GM21515 (cell line): ENCODE data around the gene SENP1.

Experiments
- ATAC-seq: cut with Tn5 transposase; IDR thresholded peaks from one replicate; pipeline ENCODE4 v1.9.1; 2021; ENCODE audit not compliant: unreplicated experiment

The SENP1 gene

DNA sequence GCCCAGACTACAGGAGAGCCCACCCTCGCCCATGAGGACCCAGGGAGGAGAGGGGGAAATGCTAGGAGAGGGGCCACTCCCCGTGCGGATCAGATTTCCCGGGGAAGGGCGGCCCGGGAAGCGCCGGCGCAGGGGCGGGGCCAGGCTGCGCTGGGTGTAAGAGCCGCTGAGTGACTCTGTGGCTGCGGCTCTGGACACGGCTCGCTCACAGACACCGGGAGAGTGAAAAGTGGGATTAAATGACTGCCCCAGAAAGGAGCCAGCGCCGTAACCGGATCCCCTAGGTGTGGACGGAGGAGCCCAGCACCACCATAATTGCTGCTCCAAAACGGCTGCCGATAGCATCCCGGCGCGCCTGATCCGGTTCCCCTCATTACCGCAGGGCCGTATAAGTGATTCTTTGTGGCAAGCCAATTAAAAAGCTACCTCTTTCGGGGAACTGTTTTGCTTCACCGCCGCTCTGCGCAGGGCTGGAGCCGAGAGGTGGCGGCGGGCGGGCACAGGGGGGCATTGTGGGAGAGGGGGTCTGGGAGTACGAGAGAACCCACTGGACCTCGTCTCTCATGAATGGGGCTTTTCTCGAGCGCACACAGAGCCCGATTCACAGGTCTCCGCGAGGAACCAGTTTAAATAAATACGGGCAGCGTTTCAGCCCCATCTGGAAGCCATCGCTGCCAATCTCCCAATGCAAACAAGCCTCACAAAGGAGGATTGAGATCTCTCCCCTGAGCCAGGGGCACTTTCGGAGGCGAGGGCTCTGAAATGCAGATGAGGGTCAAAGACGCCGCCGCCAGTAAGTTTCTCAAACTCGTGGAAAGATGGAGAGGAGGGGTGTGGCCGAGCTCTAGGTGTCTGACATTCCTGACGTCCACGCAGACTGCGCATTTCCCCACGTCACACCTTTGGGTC, 104.1 kb downstream of the SENP1 start:
- no peak for ATAC-seq

DNA sequence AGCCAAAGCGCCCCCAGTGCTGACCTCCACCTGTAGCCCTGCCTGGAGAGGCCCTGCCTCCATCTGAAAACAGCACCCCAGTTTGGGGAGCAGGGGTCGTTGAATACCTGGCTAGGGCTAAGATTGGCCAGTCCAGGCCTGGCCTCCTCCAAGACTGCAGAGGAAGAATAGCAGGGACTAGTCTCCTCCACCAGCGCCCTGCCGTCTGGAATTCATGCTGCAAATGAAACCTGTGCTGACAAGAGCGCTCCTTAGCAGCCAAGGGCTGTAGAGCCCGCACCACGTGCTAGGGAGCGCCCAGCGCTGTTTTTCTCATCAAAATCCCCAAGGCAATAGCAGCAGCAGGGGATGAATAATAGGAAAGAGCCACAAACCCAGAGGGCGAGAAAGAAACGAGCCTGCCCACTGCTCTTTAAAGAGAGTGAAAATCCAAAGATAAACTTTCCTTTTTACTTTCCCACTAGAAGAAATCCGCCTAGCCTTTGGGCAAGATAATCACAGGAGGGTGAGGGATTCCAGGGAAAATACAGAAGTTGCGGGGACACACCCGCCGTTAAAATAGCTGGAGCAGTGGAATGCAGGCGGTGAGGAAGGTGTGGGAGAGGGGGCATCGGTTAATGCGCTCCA, 104.9 kb downstream of the SENP1 start:
- no peak for ATAC-seq

DNA sequence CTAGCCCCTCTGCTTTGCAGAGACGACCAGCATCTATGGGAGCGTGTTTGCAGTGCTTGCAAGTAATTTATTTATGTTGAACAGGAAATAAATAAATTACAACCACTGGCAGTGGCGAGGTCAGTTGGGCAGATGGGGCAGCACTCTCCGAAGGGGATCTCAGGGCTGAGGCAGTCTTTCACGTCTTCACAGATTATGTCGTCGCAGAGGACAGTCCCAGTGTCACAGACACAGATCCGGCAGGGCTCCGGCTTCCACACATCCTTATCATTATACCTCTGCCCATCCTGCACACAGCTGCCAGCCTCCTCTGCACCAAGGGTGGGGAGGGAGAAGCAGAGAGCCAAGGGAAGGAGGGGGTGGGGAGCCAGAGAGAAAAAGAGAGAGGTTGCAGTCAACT, 106.1 kb downstream of the SENP1 start:
- no peak for ATAC-seq

DNA sequence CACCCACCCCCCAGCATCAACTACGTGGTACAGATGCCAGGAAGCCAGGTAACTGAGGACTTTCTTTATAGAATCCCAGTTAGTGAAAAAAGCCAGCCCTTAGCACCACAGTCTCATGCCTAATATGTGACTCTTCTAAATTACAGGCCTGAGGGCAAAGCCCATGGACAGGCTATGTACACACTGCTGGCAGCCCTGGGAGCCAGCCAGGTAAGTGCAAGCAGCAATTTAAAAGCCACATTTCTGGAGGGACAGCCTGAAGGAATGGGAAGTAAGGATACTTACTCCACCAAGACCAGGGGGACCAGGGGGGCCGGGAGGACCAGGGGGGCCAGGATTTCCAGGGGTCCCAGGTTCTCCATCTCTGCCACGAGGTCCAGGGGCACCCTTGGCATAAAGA, 108.6 kb downstream of the SENP1 start:
- no peak for ATAC-seq

DNA sequence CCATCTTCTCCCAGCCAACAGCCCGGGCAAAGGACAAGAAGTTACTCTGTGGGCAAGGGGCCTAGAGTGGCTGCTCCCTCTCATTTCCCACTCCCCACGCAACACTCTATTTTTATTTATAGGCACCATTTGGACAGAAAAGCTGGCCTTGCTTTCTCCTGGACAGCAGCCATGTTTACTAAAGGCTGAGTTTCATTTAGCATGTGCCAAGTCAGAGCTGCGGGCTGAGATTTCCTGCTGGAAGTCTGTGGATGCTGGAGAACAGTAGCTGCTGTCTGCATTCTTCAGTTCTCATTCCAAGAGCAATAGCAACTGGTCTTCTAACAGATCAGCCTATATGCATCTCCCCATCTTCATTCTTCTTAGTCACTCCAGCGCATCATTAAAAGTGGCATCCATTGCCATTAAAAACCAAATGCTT, 109.9 kb downstream of the SENP1 start:
- ATAC-seq: no peak

DNA sequence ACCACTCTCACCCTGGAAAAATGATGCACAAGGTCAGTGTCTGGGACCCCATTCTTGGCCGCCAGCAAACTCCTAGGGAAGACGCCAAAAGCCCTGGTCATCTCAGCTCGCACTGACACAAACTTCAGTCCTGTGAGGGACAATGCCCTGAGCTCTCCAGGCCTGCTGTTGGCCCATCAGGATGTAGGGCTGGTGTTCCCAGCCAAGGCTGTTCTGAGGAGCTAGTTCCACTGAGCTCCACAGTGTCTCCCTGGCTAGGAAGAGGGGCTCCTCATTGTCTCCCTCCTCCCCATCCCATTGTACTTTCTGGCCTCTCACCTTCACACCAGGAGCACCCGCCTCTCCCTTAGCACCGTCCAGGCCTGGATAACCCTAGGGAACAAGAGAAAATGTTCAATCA, 112.4 kb downstream of the SENP1 start:
- ATAC-seq: no peak
